Breast epithelium (tissue), 3 donors: ENCODE results near the gene UST.

ENCODE experiments used
- POLR2A ChIP-seq: fragments of 450-650 bp; IDR thresholded peaks from one replicate; pipeline ENCODE4 v1.6.1; 2016; ENCODE audit warnings: antibody characterized with exemption, mild to moderate bottlenecking, moderate library complexity
- POLR2AphosphoS5 ChIP-seq, 3 donors: sonication (generic); formaldehyde crosslinking; IDR thresholded peaks; one replicate each; pipeline ENCODE4 v1.6.1; 2017; ENCODE audit warnings: antibody characterized with exemption in 3 of 3
- TF ChIP-seq, protein P1 (sequence below), 3 donors: fragments of 450-650 bp; IDR thresholded peaks; one replicate each; pipeline ENCODE4 v1.5.1; 2016 to 2017; ENCODE audit warnings: antibody characterized with exemption in 3 of 3, mild to moderate bottlenecking in 3 of 3, moderate library complexity in 3 of 3

DNA sequence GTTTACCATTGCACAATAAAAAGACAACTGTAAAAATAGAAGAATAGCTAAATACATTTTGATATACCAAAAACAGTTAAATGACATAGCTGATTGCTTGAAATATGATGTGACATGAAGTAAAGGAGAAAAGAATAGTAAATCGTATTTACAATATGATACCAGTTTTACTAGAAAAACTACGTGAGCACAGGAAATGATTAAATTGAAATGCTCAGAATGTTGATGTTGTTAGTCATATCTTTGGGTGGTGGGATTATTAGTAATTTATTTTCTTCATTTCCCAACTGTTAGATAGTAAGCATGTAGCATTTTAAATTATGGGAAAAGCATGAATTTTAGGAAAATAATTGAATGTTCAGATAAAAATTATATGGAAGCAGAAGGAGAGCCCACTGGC, 302.4 kb downstream of the UST start:
- TF ChIP-seq, protein P1, sequence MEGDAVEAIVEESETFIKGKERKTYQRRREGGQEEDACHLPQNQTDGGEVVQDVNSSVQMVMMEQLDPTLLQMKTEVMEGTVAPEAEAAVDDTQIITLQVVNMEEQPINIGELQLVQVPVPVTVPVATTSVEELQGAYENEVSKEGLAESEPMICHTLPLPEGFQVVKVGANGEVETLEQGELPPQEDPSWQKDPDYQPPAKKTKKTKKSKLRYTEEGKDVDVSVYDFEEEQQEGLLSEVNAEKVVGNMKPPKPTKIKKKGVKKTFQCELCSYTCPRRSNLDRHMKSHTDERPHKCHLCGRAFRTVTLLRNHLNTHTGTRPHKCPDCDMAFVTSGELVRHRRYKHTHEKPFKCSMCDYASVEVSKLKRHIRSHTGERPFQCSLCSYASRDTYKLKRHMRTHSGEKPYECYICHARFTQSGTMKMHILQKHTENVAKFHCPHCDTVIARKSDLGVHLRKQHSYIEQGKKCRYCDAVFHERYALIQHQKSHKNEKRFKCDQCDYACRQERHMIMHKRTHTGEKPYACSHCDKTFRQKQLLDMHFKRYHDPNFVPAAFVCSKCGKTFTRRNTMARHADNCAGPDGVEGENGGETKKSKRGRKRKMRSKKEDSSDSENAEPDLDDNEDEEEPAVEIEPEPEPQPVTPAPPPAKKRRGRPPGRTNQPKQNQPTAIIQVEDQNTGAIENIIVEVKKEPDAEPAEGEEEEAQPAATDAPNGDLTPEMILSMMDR (IDR thresholded peaks at IDR 0.05) = no peak
- TF ChIP-seq POLR2AphosphoS5 (IDR thresholded peaks at IDR 0.05) (no peak), POLR2A (no peak)
